Stimulated activated CD4-positive, alpha-beta T cell treated with anti-CD3 and anti-CD28 coated beads, Interleukin-1b, Interleukin-23, amount 100 ng/mL, for 24 hours (primary cell): ENCODE results near the gene TRPM6.
A peak's percentile ranks its signal among the peaks of the same experiment; 100 is the strongest.
"Not testable (repeated sequence)": the region's sequence is repeated elsewhere in the genome, so short reads cannot be mapped to it uniquely, and the experiment has no call there.

Experiments
- DNase-seq, 4 experiments: peaks; one replicate each; pipeline ENCODE4 v3.0.0-alpha.2; 2020; ENCODE audit warnings: low read depth in 4 of 4, low spot score in 1 of 4

TRPM6 gene

DNA sequence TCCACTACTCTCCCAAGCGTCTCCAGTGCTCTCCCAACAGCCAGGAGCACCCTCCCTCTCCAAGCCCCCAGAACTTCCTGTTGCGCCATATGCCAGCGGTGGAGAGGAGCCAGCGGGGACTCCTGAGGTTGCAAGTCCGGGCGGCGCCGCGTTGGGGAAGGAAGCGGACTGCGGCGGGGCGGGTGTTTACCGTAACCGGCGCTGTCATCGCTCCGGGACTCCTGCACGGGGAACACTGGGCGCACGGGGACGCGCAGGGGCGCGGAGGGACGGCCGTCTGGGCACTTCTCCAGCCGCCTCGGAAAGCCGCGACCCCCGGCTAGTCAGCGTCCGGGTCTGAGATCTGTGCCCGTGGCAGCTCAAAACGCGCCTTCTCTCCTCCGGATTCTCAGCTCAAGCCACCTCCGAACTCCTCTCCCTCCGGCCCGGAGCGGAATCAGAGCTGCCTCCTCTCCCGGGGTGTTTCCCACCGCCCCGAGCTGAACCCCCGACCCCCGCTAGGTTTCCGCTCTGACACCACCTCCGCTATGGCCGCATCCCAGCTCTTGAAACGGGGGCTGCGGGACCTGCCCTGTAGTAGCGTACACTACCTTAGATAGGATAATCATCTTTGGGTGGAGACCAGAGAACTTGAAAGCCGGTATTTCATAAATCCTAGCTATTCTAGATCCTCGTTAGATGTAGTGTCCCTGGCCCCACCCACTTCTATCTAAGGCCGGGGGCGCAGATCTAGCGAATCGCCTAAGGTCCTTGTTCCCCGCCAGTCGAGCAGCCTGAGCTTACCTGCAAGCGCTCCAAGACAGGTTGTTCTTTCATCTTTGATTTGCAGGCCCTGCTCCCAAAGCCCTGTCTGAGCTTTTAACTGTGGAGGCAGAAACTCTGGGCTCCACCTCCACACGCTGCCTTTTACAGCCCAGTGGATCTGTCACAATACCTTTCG, at the start of gene TRPM6:
TSS of gene TRPM6 (minus strand) at position 881 of the 940 bp plus-strand sequence. CDS start at position 816, 65 bp downstream.
- peak in 3 of 4 experiments; percentile 1 to 21 (median 7) for DNase-seq

DNA sequence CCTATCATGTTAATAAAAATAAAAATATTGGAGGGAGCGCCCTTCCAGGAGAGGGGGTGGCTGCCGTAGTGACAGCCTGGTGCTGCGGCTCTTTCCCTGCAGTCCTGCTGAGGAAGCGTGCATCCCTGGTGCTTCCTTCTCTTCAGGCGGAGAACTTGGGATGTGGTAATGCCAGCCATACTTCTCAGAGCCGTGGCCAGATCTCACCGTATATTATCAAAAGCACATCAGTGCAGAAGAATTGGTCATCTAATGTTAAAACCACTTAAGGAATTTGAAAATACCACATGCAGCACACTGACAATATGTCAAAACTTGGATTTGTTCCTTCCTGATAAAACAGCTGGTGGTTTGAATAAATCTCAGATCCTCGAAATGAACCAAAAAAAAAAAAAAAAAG, 47.3 kb upstream of the TRPM6 start:
- DNase-seq = no peak

DNA sequence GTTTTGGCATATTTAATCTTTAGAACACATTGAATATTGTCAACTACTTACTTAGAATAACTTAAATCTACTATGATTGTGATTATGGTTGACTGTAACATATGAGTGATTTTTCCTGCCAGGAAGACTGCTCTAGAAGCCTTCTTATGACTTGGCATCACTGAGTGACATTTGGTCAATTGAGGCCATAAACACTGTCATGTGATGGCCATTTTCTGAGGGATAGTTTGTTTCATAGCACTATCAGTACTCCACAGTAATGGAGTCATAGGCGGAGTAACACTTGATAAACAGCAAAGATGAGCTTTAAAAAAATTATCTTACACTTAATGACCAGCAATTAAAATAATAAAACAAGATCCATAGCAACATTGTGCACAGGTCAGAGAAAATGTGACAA, 34.0 kb upstream of the TRPM6 start:
- no peak for DNase-seq

- no peak for DNase-seq
These were observed 33.4 kb upstream of the TRPM6 start for GRCh38 chr9:74920944-74921626.

DNA sequence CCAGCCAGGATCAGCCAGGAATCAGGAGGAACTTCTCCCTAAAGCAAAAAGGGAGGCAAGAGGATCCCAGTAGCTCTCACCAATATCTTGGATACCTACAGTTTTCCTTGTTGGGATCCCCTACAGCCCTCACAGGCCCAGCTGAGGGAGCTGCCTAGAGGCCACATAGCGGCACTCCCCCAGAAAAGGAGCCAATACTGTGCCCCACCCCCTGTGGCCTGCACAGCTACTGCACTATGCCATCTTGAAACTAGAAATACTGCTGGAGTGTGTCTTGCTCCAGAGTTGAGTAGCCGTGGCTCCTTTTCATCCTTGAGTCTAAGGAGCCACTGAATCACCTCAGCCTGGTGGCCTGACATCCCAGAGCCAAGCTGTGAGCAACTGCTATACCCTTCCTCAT, 22.3 kb upstream of the TRPM6 start:
- no peak for DNase-seq

DNA sequence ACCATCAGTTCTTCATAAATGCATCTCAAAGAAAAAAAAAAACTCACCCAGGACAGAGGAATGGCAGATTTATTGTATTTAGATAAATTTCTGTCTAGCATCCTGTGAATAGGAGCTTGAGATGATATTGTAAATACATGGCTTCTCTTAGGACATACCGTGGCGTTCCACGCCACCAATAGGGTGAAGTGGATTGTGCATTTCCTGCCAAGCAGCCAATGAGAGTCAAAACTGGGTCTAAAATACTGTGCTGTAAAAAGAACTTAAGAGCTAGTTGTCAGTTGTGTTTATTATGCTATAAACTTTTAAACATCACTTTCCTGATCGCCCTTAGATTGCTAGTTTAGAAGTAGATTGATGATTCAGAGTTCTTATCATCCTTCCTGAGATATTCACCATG, 20.9 kb upstream of the TRPM6 start:
- no peak for DNase-seq

DNA sequence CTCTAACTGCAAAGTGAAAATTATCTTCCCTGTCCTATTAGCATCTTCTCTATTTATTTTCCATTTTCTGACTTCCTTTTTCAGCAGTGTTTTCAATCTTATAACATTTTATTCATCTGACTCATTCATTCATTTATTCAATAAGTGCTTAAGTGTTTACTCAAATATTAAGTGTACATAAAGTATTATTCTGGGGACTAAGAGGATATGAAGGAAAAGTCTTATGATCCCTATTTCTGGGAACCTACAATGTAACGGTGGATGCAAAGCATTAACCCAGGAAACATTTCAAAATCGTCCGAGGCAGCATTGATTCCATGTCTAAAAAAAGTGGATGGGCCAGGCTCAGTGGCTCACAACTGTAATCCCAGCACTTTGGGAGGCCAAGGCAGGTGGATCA, 19.4 kb upstream of the TRPM6 start:
- no peak for DNase-seq

GRCh38 chr9:74901001-74901400, 13.3 kb upstream of the TRPM6 start:
- no peak for DNase-seq

- not testable (repeated sequence) for DNase-seq
These were observed 728 bp upstream of the TRPM6 start for GRCh38 chr9:74888449-74888848.

DNA sequence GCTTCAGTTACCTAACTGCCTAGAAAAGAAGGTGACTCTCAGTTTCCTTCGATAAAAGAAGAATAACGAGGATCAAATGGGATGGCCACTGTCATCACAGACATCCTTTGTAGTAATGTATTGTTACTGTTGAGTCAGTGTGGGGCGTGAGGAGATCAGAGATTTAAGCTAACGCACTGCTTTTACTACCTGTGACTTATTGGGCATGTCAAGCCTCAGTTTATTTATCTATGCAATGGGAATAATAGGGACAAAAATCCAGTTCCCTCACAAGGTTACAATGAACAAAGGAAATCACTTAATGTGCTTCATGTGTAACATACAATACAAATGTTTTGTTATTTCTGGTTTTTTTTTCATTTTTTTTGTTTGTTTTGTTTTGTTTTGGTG, 255 bp upstream of the TRPM6 start:
- no peak for DNase-seq

GRCh38 chr9:74876382-74876949, 11.3 kb downstream of the TRPM6 start:
- DNase-seq = no peak

- no peak for DNase-seq
These were observed 12.1 kb downstream of the TRPM6 start for GRCh38 chr9:74875656-74876055.

- no peak for DNase-seq
These were observed 13.5 kb downstream of the TRPM6 start for GRCh38 chr9:74874220-74874619.

DNA sequence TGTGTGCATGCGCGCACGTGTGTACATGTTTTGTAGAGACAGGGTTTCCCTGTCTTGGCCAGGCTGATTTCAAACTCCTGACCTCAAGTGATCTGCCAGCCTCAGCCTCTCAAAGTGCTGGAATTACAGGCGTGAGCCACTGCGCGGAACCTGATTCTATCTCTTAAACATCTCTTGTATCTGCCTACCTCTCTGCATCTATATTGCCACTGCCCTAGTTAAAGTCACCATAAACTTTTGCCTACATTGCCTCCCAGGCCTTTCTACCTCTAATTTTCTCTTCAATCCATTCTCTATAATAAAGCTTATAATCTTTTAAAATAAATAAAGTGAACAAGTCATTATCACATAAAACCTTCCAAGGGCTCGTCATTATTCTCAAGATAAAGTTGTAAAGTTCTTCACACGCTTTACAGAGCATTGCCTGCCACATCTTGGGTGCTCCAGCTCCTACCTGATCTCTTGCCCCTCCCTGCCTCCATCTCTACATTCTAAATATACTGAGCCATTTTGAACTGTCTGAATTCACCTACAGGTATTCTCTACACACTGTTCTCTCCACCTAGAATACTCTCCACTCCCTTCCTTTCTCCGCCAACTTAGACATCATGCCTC, 15.0 kb downstream of the TRPM6 start:
- DNase-seq = no peak

DNA sequence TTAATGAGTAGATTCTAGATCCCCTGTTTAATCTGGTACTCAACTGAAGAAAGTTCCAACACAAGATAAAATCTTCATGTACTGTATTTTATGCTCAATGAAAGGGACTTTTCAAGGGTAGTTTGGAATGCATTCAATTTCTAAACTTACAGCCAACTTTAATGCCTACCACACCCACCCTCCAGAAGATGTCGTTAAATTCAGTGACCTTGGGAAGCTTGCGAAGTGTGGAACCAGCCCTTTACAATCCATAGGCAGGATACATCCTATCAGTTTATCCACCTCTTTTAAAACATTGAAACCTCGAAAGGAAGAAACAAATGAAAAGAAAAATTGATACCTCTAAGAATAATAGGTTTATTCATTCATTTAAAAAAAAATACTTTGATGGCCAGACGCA, 20.2 kb downstream of the TRPM6 start:
- DNase-seq = no peak

- no peak for DNase-seq
These were observed 22.5 kb downstream of the TRPM6 start for GRCh38 chr9:74865177-74865576.

- DNase-seq = no peak
These were observed 25.8 kb downstream of the TRPM6 start for GRCh38 chr9:74861773-74862474.

GRCh38 chr9:74861071-74861470, 26.6 kb downstream of the TRPM6 start:
- DNase-seq = no peak

DNA sequence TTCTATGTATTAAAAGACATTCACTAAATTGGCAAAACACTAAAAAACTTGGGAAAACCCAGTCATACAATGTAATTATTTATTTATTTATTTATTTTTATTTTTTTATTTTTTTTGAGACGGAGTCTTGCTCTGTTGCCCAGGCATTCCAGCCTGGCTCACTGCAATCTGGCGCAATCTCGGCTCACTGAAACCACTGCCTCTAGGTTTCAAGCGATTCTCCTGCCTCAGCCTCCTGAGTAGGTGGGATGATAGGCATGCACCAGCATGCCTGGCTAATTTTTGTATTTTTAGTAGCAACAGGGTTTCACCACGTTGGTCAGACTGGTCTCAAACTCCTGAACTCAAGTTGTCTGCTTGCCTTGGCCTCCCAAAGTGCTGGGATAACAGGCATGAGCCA, 27.5 kb downstream of the TRPM6 start:
- not testable (repeated sequence) for DNase-seq

- no peak for DNase-seq
These were observed 27.9 kb downstream of the TRPM6 start for GRCh38 chr9:74859786-74860185.
